Stimulated activated CD4-positive, alpha-beta T cell treated with anti-CD3 and anti-CD28 coated beads, Interleukin-4, amount 100 ng/mL, for 24 hours (primary cell): ENCODE results near the gene WNT7A.
"Not testable (repeated sequence)": the region's sequence is repeated elsewhere in the genome, so short reads cannot be mapped to it uniquely, and the experiment has no call there.

ENCODE experiments used
- DNase-seq: peaks from one replicate; pipeline ENCODE4 v3.0.0-alpha.2; 2020

Gene WNT7A

DNA sequence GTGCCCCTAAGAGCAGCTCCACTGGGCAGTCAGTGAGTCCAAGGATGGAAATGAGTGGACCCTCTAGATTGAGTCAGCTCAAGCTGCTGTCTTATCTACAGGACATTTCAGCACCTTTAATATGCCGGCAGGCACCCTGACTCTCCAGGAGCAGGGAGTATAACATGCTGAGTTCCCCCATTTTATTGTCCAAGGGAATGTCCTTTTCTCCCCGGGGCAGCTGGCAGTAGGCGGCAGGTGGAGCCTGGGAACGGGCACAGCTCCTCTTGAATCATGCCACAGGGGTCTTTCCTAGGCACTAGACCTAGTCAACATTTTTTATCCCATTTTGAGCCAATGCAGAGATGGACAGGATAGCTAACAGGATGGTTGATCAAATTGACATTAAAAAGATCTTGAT lies 14.8 kb downstream of the WNT7A start:
- no peak for DNase-seq

DNA sequence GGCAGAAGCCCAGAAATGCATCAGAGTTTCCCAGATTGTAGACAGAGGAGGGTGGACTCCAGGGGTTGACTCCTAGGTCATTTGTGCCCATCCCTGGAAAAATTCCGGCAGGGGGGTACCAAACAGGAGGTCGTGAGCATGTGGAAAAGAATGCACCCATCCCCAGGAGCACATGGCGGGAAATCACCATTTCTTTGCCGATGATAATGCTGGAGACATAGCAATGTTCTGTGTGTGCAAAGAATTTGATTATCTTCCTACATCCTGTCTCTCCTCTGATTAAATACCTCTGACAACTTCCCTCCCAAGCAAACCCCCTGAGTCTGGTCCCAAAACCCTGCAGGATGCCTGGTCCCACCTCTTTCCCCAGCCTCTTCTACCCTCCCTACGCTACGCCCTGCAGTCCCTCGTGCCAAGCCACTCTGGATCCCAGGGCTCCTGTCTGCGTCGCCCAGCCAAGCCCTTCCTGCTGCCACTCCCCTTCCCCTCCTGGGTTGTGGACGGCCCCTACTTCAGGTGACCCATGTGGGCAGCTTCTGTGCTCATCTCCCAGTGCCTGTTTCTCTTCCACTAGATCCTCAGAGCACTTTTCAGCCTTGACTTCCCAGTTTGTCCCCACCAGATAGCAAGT lies 15.8 kb downstream of the WNT7A start:
- DNase-seq, result no peak

DNA sequence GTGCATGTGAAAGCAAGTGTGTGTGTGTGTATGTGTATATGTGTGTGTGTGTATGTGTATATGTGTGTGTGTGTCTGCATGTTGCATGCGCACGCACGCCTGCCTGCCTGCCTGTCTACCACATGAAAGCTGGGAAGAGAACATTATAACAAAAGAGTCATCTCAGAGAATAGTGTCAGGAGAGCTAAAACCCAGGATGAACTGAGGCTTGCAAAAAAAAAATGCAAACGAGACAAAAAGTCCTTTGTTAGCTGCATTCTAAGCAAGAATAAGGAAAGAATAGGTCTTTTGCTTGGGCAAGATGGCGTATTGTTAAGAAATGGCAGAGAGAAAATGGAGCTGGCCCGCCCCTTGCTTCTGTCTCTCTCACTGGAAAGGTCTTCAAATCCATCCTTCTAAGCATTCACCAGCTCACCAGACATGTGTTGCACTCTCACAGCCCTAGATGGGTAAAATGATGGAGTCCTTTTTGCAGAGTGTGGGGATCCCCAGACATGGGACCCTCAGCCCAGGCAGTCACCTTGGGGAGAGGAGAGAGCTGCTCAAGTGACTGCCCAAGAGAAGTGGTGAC lies 16.4 kb downstream of the WNT7A start:
- no peak for DNase-seq

GRCh38 chr3:13861461-13861860 lies 18.4 kb downstream of the WNT7A start:
- no peak for DNase-seq

GRCh38 chr3:13860001-13860400 lies 19.9 kb downstream of the WNT7A start:
- no peak for DNase-seq

DNA sequence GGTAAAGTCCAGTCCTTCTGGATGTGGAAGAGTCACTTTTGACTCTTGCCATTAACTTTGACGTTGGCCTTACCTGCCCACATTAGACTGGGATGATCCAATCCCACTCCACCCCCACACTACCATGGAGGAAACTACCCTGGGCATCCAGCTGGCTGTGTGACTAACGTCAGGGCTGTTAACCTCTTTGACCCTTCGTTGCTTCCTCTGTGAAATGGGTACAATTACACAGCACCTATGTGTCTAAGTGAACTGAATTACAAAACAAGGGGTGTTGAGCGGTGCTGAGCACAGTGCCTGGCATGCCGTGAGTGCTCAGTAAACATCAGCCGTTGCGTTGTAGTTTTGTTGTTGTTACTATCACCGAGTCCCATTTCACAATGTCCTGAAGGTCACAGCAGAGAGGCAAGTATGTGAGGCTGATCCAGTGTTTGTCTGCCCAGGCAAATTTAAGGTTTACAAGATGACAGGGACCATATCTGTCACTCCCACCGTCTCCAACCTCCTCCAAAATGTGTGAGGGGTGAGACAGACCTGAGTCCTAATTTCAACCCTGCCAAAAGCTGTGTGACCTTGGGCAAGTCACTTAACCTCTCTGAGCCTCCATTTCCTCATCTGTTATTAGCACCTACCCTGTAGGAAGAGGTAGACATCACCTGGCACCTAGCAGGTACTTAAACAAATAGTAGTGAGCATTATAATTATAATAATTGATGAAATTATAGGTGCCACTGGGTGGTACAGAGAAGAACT lies 20.9 kb downstream of the WNT7A start:
- DNase-seq, result no peak

GRCh38 chr3:13857702-13858380 lies 22.0 kb downstream of the WNT7A start:
- DNase-seq, result no peak

DNA sequence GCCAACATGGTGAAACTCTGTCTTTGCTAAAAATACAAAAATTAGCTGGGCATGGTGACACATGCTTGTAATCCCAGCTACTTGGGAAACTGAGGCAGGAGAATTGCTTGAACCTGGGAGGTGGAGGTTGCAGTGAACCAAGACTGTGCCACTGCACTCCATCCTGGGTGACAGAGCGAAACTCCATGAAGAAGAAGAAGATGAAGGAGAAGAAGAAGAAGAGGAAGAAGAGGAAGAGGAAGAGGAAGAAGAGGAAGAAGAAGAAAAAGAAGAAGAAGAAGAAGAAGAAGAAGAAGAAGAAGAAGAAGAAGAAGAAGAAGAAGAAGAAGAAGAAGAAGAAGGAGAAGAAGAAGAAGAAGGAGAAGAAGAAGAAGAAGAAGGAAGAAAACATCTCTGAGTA lies 23.2 kb downstream of the WNT7A start:
- not testable (repeated sequence) for DNase-seq

GRCh38 chr3:13856006-13856405 lies 23.9 kb downstream of the WNT7A start:
- no peak for DNase-seq

GRCh38 chr3:13854492-13854891 lies 25.4 kb downstream of the WNT7A start:
- DNase-seq, result no peak

GRCh38 chr3:13853978-13854296 lies 25.9 kb downstream of the WNT7A start:
- peak; percentile 12 for DNase-seq

DNA sequence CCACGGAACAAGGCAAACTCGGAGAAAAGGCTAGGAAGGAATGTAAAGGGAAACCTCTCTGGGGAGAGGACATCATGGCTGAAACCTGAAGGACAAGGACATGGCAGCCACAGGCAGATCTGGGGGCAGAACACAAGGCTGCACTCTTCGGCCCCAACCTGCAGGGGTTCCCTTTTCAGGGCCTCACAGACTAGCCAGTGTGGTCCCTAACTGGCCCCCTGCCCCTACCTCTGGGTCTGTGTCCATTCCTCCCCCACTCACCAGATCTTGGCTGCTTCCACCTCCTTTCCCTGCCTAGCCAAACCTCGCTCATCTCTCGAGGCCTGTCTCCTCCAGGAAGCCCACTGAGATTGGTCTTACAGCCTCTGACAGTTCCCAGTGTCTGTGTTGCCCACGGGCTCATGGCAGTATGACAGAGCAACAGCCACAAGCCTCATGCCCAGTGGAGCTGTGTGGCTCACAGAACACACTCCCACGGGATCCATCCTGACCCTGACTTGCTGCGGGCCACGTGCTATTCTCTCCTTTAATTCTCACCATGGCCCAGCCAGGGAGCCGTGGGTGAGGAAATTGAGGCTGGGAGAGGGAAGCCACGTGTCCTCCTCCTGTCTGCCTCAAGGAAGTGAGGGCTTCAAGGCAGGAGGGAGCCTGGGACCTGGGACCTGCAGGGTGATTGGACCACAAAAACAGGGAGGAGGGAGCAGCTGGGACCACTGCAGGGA lies 26.5 kb downstream of the WNT7A start:
- DNase-seq, result no peak

GRCh38 chr3:13852638-13853009 lies 27.2 kb downstream of the WNT7A start:
- DNase-seq, result no peak

DNA sequence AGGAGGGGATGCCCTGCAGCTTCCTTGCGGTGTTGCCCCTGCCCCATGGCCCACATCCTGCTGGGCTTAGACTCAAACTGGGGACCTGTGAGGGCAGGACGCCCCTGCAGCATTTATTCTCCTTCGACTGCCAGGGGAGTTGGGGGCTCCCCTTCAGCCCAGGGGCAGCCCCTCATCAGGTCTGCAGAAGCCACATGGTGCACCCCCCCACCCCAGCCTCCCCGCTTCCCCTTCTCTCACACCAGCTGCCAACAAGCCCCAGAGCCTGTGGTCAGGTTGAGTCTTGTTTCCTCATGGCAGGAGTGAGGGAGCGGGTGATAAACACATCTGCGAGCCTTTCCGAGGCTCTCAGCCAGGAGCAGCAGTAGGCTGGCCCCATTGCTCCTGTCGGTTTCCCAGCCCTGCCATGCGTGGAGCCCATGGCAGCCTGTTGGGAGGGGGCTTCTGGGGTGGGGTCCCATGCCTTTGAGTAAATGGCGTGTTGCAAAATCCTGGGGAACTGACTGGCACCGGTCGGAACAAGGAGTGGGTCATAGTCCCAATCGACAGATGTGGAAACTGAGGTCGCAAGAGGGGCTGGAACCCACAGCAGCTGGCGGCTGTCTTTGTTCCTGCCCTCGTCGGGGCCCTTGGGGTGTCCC lies 27.8 kb downstream of the WNT7A start:
- DNase-seq, result no peak

- no peak for DNase-seq
Measured at GRCh38 chr3:13851091-13851849, 28.6 kb downstream of the WNT7A start.

DNA sequence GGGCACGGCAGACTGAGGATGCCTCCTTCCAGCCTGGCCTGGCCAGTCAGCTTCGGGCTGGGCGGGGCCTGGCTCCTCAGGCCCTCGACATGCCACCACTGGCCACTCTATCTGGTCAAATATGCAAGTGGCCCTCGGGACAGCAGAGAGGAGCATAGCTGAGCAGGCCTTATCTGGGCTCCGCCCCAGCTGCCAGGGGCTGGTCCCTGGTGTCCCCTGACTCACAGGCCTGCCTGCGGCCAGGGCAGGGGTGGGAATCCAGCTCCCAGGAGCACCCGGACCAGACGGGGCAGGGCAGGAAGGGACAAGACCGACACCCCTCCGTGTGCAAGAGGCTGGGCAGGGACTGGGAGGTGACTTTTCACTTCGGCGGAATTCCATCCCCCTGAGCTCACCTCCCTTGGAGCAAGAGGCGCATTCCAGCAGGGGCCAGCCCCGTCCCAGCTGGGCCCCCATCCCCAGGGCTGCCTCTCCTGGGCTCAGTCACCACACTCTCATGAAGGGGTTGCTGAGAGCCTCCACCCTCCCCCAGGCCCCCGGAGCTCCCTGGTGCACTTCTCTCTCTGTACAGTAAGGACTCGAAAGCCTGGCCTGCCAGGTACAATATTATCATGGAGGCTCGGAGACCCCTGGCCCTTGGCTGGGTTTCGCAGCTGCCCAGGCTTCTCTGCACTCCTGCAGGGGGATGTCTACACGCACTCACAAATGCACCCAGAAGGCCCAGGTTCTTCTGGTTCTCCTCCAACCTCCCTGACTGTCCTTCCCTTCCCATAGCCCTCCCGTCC lies 29.5 kb downstream of the WNT7A start:
- no peak for DNase-seq

DNA sequence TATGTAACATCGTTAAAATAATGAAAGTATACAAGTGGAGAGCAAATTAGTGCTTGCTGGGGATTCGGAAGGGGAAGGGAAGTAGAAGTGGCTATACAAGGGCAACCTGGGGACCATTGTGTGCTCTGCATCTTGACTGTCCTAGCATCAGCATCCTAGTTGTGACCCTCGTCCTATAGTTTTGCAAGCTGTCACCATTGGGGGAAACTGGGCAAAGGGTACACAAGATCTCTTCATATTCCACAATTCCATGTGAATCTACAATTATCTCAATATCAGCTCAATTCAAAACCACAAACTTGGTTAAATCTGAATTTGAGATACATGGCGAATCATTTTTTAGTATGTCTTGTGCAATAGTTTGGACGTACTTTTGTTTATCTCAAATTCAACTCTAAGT lies 30.9 kb downstream of the WNT7A start:
- no peak for DNase-seq

DNA sequence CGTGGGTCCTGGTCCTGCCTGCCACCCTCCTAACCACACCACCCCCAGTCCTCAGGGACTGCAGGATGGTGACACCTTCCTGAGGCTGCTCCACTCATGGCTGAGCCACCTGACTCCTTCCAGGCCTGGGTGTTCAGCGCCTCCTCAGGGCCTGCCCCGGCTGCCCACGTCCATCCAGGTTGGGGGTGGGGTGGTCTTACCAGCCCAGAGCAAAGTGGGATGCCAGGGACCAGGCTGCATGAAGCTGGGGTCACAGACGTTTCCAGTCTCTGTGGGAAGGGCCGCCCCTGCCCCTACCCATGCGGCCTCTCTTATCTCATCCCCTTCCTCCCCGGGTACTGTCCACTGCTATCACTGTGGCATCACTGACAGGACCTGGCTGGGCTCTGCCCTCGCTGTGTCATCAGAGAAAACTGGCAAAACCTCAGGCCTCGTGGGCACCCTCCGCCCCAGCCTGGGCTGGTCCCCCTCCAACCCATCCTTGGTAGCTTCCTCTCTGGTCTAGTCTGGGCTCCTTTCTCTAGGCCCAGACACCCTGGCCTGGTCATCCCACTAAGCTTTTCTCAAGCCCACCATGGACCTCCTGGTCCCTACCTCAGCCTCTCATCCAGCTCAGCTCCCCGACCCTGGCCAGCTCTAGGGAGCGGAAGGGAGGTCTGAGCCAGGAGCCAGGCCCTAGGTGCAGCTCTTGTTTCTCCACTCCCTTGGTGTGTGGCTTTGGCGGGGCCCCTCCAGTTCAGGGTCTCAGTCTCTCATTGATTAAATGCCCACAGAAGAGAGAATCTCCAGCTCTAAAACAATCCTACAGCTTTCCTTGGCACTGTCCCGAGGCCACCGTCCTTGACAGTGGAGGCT lies 32.9 kb downstream of the WNT7A start:
- no peak for DNase-seq

DNA sequence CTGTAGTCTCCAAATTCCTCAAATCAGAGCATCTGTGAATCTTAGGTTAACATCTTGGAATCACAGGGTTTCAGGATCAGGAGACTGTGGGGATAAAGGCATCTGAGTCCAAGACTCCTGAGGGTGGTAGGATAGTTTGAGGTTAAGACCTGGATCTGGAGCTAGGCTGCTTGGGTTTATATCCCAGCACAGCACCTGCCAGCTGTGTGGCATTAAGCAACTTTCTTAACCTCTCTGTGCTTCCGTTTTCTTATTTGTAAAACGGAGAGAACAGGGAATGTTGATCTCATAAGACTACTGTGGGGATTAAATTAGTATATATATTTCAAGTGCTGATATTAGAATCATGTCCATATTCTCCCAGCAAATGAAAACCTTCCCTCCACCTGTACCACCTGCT lies 33.6 kb downstream of the WNT7A start:
- no peak for DNase-seq

- no peak for DNase-seq
Measured at GRCh38 chr3:13845806-13846205, 34.1 kb downstream of the WNT7A start.
